SU-DHL-6 (cell line): Measurements from ENCODE around the gene DCC.

Experiments
- H2AFZ ChIP-seq: fragments of 200-600 bp; sonication (generic); 2 replicates; pipeline ENCODE4 v1.6.1; 2014; ENCODE audit warnings: low read depth, mild to moderate bottlenecking, moderate library complexity, mixed read lengths, antibody characterized with exemption, low read length; ENCODE audit not compliant: severe bottlenecking
- H3F3A ChIP-seq: fragments of 200-600 bp; shearing (Covaris generic); 2 replicates; pipeline ENCODE4 v1.6.0; 2016; ENCODE audit warnings: antibody characterized with exemption, mild to moderate bottlenecking; ENCODE audit not compliant: insufficient read depth
- H3K27ac ChIP-seq: fragments of 200-600 bp; sonication (generic); 2 replicates; pipeline ENCODE4 v1.5.1; 2016; ENCODE audit warnings: low read depth, mild to moderate bottlenecking, low read length, moderate library complexity, mixed read lengths
- H3K27me3 ChIP-seq: fragments of 200-600 bp; sonication (generic), shearing (Covaris generic); 2 replicates; pipeline ENCODE4 v1.6.0; 2014; ENCODE audit warnings: mild to moderate bottlenecking, low read length
- H3K36me3 ChIP-seq: fragments of 200-600 bp; sonication (generic); 2 replicates; pipeline ENCODE4 v1.6.1; 2014; ENCODE audit warnings: mild to moderate bottlenecking, low read length, mixed read lengths
- H3K4me2 ChIP-seq: fragments of 300-600, 200-600 bp; shearing (Covaris generic), sonication (generic); 2 replicates; pipeline ENCODE4 v1.6.0; 2014; ENCODE audit warnings: low read length, low read depth, mild to moderate bottlenecking; ENCODE audit not compliant: poor library complexity, severe bottlenecking
- H3K4me3 ChIP-seq: fragments of 200-600 bp; sonication (generic); 2 replicates; pipeline ENCODE4 v1.5.1; 2014; ENCODE audit warnings: antibody characterized with exemption, low read length, mild to moderate bottlenecking, mixed read lengths; ENCODE audit not compliant: insufficient read depth, poor library complexity, severe bottlenecking
- H3K79me2 ChIP-seq: fragments of 200-600 bp; sonication (generic); 2 replicates; pipeline ENCODE4 v1.6.1; 2014; ENCODE audit warnings: mild to moderate bottlenecking, low read length, moderate library complexity; ENCODE audit not compliant: insufficient read depth
- H3K9ac ChIP-seq: fragments of 200-600 bp; sonication (generic); 2 replicates; pipeline ENCODE4 v1.7.0; 2014; ENCODE audit warnings: mild to moderate bottlenecking, low read length
- H3K9me2 ChIP-seq: fragments of 200-600 bp; sonication (generic); replicated peaks from 2 replicates; pipeline ENCODE4 v1.6.1; 2014; ENCODE audit warnings: low read length; ENCODE audit not compliant: insufficient read depth
- H3K9me3 ChIP-seq: fragments of 200-600 bp; sonication (generic); 2 replicates; pipeline ENCODE4 v1.6.1; 2014; ENCODE audit warnings: low read length, mixed read lengths; ENCODE audit not compliant: insufficient read depth
- H4K20me1 ChIP-seq: fragments of 200-600 bp; sonication (generic); 2 replicates; pipeline ENCODE4 v1.6.1; 2014; ENCODE audit warnings: low read depth, mild to moderate bottlenecking, antibody characterized with exemption, low read length, moderate library complexity, mixed read lengths
- CTCF ChIP-seq: fragments of 200-600 bp; sonication (generic); IDR thresholded peaks from one replicate; pipeline ENCODE4 v1.5.1; 2017; ENCODE audit warnings: antibody characterized with exemption, mild to moderate bottlenecking, low read length, moderate library complexity; ENCODE audit not compliant: insufficient read depth, poor library complexity, severe bottlenecking
- EZH2phosphoT487 ChIP-seq: fragments of 200-600 bp; sonication (generic), shearing (Covaris generic); conservative IDR thresholded peaks from 2 replicates; pipeline ENCODE4 v1.6.1; 2018; ENCODE audit warnings: mild to moderate bottlenecking, antibody characterized with exemption, low read length, moderate library complexity, mixed read lengths

The DCC gene

GRCh38 chr18:52523566-52523965 lies 183.6 kb downstream of the DCC start:
- no peak overlapping the region for H3K4me2 ChIP-seq
- H3K9me3 ChIP-seq, result no peaks in the 10 kb centered on the region
- H3K4me3 ChIP-seq, result no peak overlapping the region
- H2AFZ ChIP-seq, result no peak overlapping the region
- H3K9ac ChIP-seq, result no peak overlapping the region
- TF ChIP-seq EZH2phosphoT487 (no peak), CTCF (no peak)
- no peak overlapping the region for H3K27ac ChIP-seq
- H3K36me3 ChIP-seq, result no peaks in the 10 kb centered on the region
- H3K9me2 ChIP-seq, result no peaks in the 10 kb centered on the region
- no peaks in the 10 kb centered on the region for H4K20me1 ChIP-seq
- no peaks in the 10 kb centered on the region for H3K27me3 ChIP-seq
- H3F3A ChIP-seq, result no peaks in the 10 kb centered on the region
- H3K79me2 ChIP-seq, result no peaks in the 10 kb centered on the region

- no peak for TF ChIP-seq EZH2phosphoT487
- no peaks in the 10 kb centered on the region for H3K9me2 ChIP-seq
- no peak overlapping the region for H3K4me2 ChIP-seq
- no peaks in the 10 kb centered on the region for H3K9me3 ChIP-seq
- no peaks in the 10 kb centered on the region for H3K79me2 ChIP-seq
- no peak overlapping the region for H3K27ac ChIP-seq
- H3K36me3 ChIP-seq, result no peaks in the 10 kb centered on the region
- H4K20me1 ChIP-seq, result no peaks in the 10 kb centered on the region
- no peaks in the 10 kb centered on the region for H3F3A ChIP-seq
- no peak overlapping the region for H3K9ac ChIP-seq
- H2AFZ ChIP-seq, result no peak overlapping the region
- no peaks in the 10 kb centered on the region for H3K27me3 ChIP-seq
- no peak overlapping the region for H3K4me3 ChIP-seq
These were observed 191.8 kb downstream of the DCC start for GRCh38 chr18:52531836-52532235.

GRCh38 chr18:52536039-52536438 lies 196.0 kb downstream of the DCC start:
- Histone ChIP-seq H3K9me2 (no peaks in the 10 kb centered on the region), H3K79me2 (no peaks in the 10 kb centered on the region), H3K27me3 (no peaks in the 10 kb centered on the region), H3K9me3 (no peaks in the 10 kb centered on the region), H2AFZ (no peak overlapping the region), H3K27ac (no peak overlapping the region), H3K4me3 (no peak overlapping the region), H3K9ac (no peak overlapping the region), H3K4me2 (no peak overlapping the region), H3K36me3 (no peaks in the 10 kb centered on the region), H3F3A (no peaks in the 10 kb centered on the region), H4K20me1 (no peaks in the 10 kb centered on the region)
- TF ChIP-seq EZH2phosphoT487 (no peak), CTCF (no peak)

- Histone ChIP-seq H3K79me2 (no peaks in the 10 kb centered on the region), H4K20me1 (no peaks in the 10 kb centered on the region)
These were observed 197.3 kb downstream of the DCC start for GRCh38 chr18:52537261-52537660.

More at GRCh38 chr18:52537261-52537660, 197.3 kb downstream of the DCC start:
- no peak overlapping the region for H3K9ac ChIP-seq
- H3K27ac ChIP-seq, result no peak overlapping the region
- H3K27me3 ChIP-seq, result no peaks in the 10 kb centered on the region
- no peaks in the 10 kb centered on the region for H3K9me3 ChIP-seq
- no peaks in the 10 kb centered on the region for H3K36me3 ChIP-seq
- H2AFZ ChIP-seq, result no peak overlapping the region
- no peak overlapping the region for H3K4me2 ChIP-seq
- TF ChIP-seq CTCF, result no peak
- no peak for TF ChIP-seq EZH2phosphoT487
- no peak overlapping the region for H3K4me3 ChIP-seq
- H3K9me2 ChIP-seq, result no peaks in the 10 kb centered on the region
- no peaks in the 10 kb centered on the region for H3F3A ChIP-seq
